K562 (cell line): ENCODE results near the gene PRRT1. TPM values are rescaled to one million over a fixed set of nuclear protein-coding genes. Genes with fewer than 3 reads are reported as not detected.

Experiments used
- ARHGAP35 ChIP-seq: fragments of 450-650 bp; IDR thresholded peaks from 2 replicates; pipeline ENCODE4 v1.6.1; 2018; ENCODE audit not compliant: partially characterized antibody
- CCNT2 ChIP-seq: IDR thresholded peaks from 2 replicates; pipeline ENCODE4 v1.6.1; 2011; ENCODE audit warnings: borderline replicate concordance, low read depth, mild to moderate bottlenecking, moderate library complexity, mixed read lengths, low read length; ENCODE audit not compliant: insufficient read length; ENCODE audit errors: extremely low read depth
- HNRNPL ChIP-seq: fragments of 200-400 bp; formaldehyde crosslinking; IDR thresholded peaks from 2 replicates; pipeline ENCODE4 v1.6.1; 2017; ENCODE audit warnings: low read depth, mild to moderate bottlenecking, low read length
- MECOM ChIP-seq: fragments of 250-450 bp; sonication (Bioruptor Pico); IDR thresholded peaks from 2 replicates; pipeline ENCODE4 v1.8.0; 2022; ENCODE audit warnings: inconsistent platforms
- NRF1 ChIP-seq, 2 experiments: fragments of 450-650 bp; IDR thresholded peaks in 1 of 2; conservative IDR thresholded peaks in 1 of 2; 2 replicates each; pipeline ENCODE4 v1.6.1; 2014; ENCODE audit warnings: mild to moderate bottlenecking in 2 of 2
- TARDBP ChIP-seq: fragments of 450-650 bp; IDR thresholded peaks from 2 replicates; pipeline ENCODE4 v1.6.1; 2016
- ZBTB33 ChIP-seq: sonication (generic); formaldehyde crosslinking; IDR thresholded peaks from 2 replicates; pipeline ENCODE4 v1.8.1; 2023; ENCODE audit warnings: mild to moderate bottlenecking, missing genetic modification reagents
- ZNF347 ChIP-seq: fragments of 450-650 bp; formaldehyde crosslinking; IDR thresholded peaks from 2 replicates; pipeline ENCODE4 v1.4.0; 2020; ENCODE audit warnings: low read depth, mild to moderate bottlenecking, moderate library complexity
- ZNF407 ChIP-seq: fragments of 450-650 bp; IDR thresholded peaks from 2 replicates; pipeline ENCODE4 v1.6.1; 2016; ENCODE audit warnings: low read depth
- ZNF431 ChIP-seq: sonication (generic); formaldehyde crosslinking; IDR thresholded peaks from 2 replicates; pipeline ENCODE4 v1.8.0; 2022; ENCODE audit warnings: mild to moderate bottlenecking, missing genetic modification reagents
- ZNF778 ChIP-seq: fragments of 450-650 bp; formaldehyde crosslinking; IDR thresholded peaks from 2 replicates; pipeline ENCODE4 v1.4.0; 2020; ENCODE audit warnings: mild to moderate bottlenecking, moderate library complexity
- ZSCAN29 ChIP-seq: fragments of 450-650 bp; IDR thresholded peaks from 2 replicates; pipeline ENCODE4 v1.6.1; 2017
- polyA plus RNA-seq, 8 experiments: library from polyadenylated mRNA; depleted of rRNA in 4 of 8; stranded (reverse) in 5 of 8; unstranded in 3 of 8; fragments of >200 nt; fragmentation: Nextera tagmentation in 2 of 8; fragmentation: Illumina TruSeq in 1 of 8; extraction: Ambion mirVana in 2 of 8; extraction: Trizol in 1 of 8; gene quantifications; 2 replicates each; pipeline versions ENCODE4 v1.2.1 to v1.2.3, GENCODE V29; 2011 to 2014; ENCODE audit warnings: inconsistent platforms in 1 of 8, missing spikeins in 1 of 8
- total RNA-seq, 7 experiments: library from RNA; depleted of rRNA in 6 of 7; stranded (reverse); fragments of >200 nt in 6 of 7; fragmentation: Illumina TruSeq in 2 of 7; extraction: Trizol in 2 of 7; gene quantifications; 2 replicates each; pipeline versions ENCODE4 v1.2.1 to v1.2.3, GENCODE V29; 2011 to 2021; ENCODE audit warnings: low replicate concordance in 1 of 7
- TF ChIP-seq, protein P1 (sequence below): fragments of 450-650 bp; conservative IDR thresholded peaks from 2 replicates; pipeline ENCODE4 v1.6.1; 2016; ENCODE audit warnings: missing genetic modification characterization, low read depth, mild to moderate bottlenecking, control low read depth, missing compliant biosample characterization

Gene PRRT1
- total and polyA plus RNA-seq, 9 of the 15 experiments (the other 6 are each of a cell fraction or from before 2014, with no cell fraction given) = 0.14 to 3.5 (median 0.41) TPM

DNA sequence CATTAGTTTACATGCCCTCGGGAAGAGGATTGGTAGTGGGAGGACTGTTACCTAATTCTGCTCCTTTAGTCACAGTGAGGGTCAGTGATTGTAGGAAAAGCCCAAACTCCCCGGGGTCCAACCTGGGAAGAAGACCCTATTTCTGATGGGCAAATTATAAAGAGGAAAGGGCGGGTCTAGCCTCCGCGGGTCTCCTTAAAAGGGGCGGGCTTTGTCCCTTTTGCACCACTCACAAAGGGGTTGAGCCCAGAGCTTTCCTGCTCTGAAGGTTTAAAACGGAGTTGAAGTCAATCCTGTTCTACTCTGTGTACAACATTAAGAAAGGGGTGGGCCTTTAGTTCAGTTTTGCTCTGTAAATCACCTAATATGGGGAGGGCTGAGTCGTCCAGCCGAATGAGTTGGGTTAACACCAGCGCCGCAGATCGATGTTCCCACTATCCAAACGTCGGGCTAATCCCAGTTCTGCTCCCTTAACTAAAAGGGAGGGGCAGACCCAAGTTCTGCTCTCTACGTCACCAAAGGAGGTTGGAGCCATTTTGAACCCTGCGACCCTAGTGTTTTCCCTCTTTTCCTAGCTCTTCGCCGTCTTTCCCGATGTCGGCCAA lies 25.5 kb upstream of the PRRT1 start (continued):
- TF ChIP-seq HNRNPL (no peak), ZBTB33 (CRISPR knock-in tag) (no peak), MECOM (CRISPR knock-in tag) (no peak), CCNT2 (no peak), ARHGAP35 (no peak), ZNF347 (CRISPR knock-in tag) (no peak), TARDBP (no peak), ZNF778 (CRISPR knock-in tag) (no peak), ZNF431 (CRISPR knock-in tag) (no peak), NRF1 (conservative IDR thresholded peaks at IDR 0.05 in 1 of 2, IDR thresholded peaks at IDR 0.05 in 1 of 2) (no peak), ZNF407 (no peak), ZSCAN29 (no peak)
- TF ChIP-seq, protein P1, sequence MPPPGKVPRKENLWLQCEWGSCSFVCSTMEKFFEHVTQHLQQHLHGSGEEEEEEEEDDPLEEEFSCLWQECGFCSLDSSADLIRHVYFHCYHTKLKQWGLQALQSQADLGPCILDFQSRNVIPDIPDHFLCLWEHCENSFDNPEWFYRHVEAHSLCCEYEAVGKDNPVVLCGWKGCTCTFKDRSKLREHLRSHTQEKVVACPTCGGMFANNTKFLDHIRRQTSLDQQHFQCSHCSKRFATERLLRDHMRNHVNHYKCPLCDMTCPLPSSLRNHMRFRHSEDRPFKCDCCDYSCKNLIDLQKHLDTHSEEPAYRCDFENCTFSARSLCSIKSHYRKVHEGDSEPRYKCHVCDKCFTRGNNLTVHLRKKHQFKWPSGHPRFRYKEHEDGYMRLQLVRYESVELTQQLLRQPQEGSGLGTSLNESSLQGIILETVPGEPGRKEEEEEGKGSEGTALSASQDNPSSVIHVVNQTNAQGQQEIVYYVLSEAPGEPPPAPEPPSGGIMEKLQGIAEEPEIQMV (tag) = no peak; the same call in 1 of the 2 replicates
